GM23338 (cell line): ENCODE measurements around the gene CDCA7. TPM values are rescaled to one million over a fixed set of nuclear protein-coding genes. Genes with fewer than 3 reads are reported as not detected.

Experiments used
- ATAC-seq: fragments of 200-7000 bp; cut with Tn5 transposase; 3 replicates; pipeline ENCODE4 v1.9.1; 2020
- DNase-seq: peaks from one replicate; pipeline ENCODE4 v3.0.0-alpha.2; 2015; ENCODE audit warnings: low spot score
- H2AFZ ChIP-seq: fragments of 200-600 bp; sonication (generic); 2 replicates; pipeline ENCODE4 v1.8.0; 2016; ENCODE audit warnings: antibody characterized with exemption, mild to moderate bottlenecking, moderate library complexity
- H3F3A ChIP-seq: fragments of 200-600 bp; sonication (generic); replicated peaks from 2 replicates; pipeline ENCODE4 v1.8.0; 2017; ENCODE audit warnings: antibody characterized with exemption, mixed run types, low read depth
- H3K27ac ChIP-seq: fragments of 200-600 bp; sonication (generic); 2 replicates; pipeline ENCODE4 v1.6.1; 2016; ENCODE audit warnings: low read depth
- H3K27me3 ChIP-seq: fragments of 200-600 bp; sonication (generic); 2 replicates; pipeline ENCODE4 v1.8.0; 2016; ENCODE audit warnings: mild to moderate bottlenecking, mixed run types, moderate library complexity; ENCODE audit not compliant: insufficient read depth
- H3K36me3 ChIP-seq: fragments of 200-600 bp; sonication (generic); 2 replicates; pipeline ENCODE4 v1.8.0; 2016; ENCODE audit warnings: mild to moderate bottlenecking; ENCODE audit not compliant: insufficient read depth
- H3K4me1 ChIP-seq: fragments of 200-600 bp; sonication (generic); 2 replicates; pipeline ENCODE4 v1.8.0; 2016; ENCODE audit warnings: mild to moderate bottlenecking, moderate library complexity; ENCODE audit not compliant: insufficient read depth
- H3K4me2 ChIP-seq: fragments of 200-600 bp; sonication (generic); 2 replicates; pipeline ENCODE4 v1.7.1; 2017; ENCODE audit warnings: mixed run types
- H3K4me3 ChIP-seq: fragments of 200-600 bp; sonication (generic); 2 replicates; pipeline ENCODE4 v1.6.1; 2016; ENCODE audit warnings: mixed run types
- H3K79me2 ChIP-seq: fragments of 200-600 bp; sonication (generic); replicated peaks from 2 replicates; pipeline ENCODE4 v1.8.0; 2017; ENCODE audit warnings: mild to moderate bottlenecking; ENCODE audit not compliant: insufficient read depth
- H3K9me2 ChIP-seq: fragments of 200-600 bp; sonication (generic); 2 replicates; pipeline ENCODE4 v1.8.0; 2017; ENCODE audit not compliant: insufficient read depth
- H4K20me1 ChIP-seq: fragments of 200-600 bp; sonication (generic); replicated peaks from 2 replicates; pipeline ENCODE4 v1.8.0; 2017; ENCODE audit warnings: mild to moderate bottlenecking; ENCODE audit not compliant: insufficient read depth
- H3K27ac Mint-ChIP-seq: 2 replicates; pipeline ENCODE4 v1.8.0; 2020; ENCODE audit warnings: inconsistent platforms, mild to moderate bottlenecking, moderate library complexity, mixed read lengths
- H3K27me3 Mint-ChIP-seq: 3 replicates; pipeline ENCODE4 v1.8.0; 2022; ENCODE audit warnings: low read depth, mild to moderate bottlenecking, moderate library complexity, mixed read lengths, inconsistent platforms; ENCODE audit not compliant: insufficient read depth, poor library complexity
- H3K36me3 Mint-ChIP-seq: 3 replicates; pipeline ENCODE4 v1.8.0; 2021; ENCODE audit warnings: low read depth, mild to moderate bottlenecking, inconsistent platforms, moderate library complexity, mixed read lengths
- H3K4me1 Mint-ChIP-seq: 3 replicates; pipeline ENCODE4 v1.8.0; 2020; ENCODE audit warnings: mild to moderate bottlenecking, inconsistent platforms, mixed read lengths
- H3K4me3 Mint-ChIP-seq: 3 replicates; pipeline ENCODE4 v1.8.0; 2021; ENCODE audit warnings: moderate library complexity, mild to moderate bottlenecking, inconsistent platforms, mixed read lengths
- H3K9me3 Mint-ChIP-seq: 3 replicates; pipeline ENCODE4 v1.8.0; 2020; ENCODE audit warnings: moderate library complexity, mild to moderate bottlenecking, inconsistent platforms, mixed read lengths
- CREB1 ChIP-seq: fragments of 250-450 bp; sonication (Bioruptor Pico); IDR thresholded peaks from 2 replicates; pipeline ENCODE4 v1.5.0; 2020; ENCODE audit warnings: low read depth, mild to moderate bottlenecking, moderate library complexity
- EZH2 ChIP-seq: fragments of 200-600 bp; sonication (generic); IDR thresholded peaks from one replicate; pipeline ENCODE4 v1.8.0; 2017; ENCODE audit warnings: antibody characterized with exemption, mild to moderate bottlenecking, low read depth; ENCODE audit not compliant: unreplicated experiment
- EZH2phosphoT487 ChIP-seq: fragments of 200-600 bp; sonication (generic); IDR thresholded peaks from one replicate; pipeline ENCODE4 v1.8.1; 2018; ENCODE audit warnings: antibody characterized with exemption; ENCODE audit not compliant: unreplicated experiment
- JUNB ChIP-seq: IDR thresholded peaks from one replicate; pipeline ENCODE4 v1.6.1; 2016; ENCODE audit warnings: antibody characterized with exemption; ENCODE audit not compliant: unreplicated experiment
- NANOG ChIP-seq: IDR thresholded peaks from 2 replicates; pipeline ENCODE4 v1.6.1; 2016; ENCODE audit warnings: antibody characterized with exemption, borderline replicate concordance
- POLR2AphosphoS5 ChIP-seq: IDR thresholded peaks from 2 replicates; pipeline ENCODE4 v1.6.1; 2016; ENCODE audit warnings: antibody characterized with exemption, low read depth
- STAT1 ChIP-seq: IDR thresholded peaks from one replicate; pipeline ENCODE4 v1.6.1; 2016; ENCODE audit warnings: antibody characterized with exemption; ENCODE audit not compliant: unreplicated experiment
- ZNF331 ChIP-seq: fragments of 250-450 bp; sonication (Bioruptor Pico); IDR thresholded peaks from 2 replicates; pipeline ENCODE4 v1.5.0; 2020; ENCODE audit warnings: low read depth, mild to moderate bottlenecking, moderate library complexity
- polyA plus RNA-seq: library from polyadenylated mRNA; unstranded; fragments of >200 nt; fragmentation: Nextera tagmentation; extraction: Ambion mirVana; gene quantifications from 2 replicates; pipeline ENCODE4 v1.2.1, GENCODE V29; 2016
- total RNA-seq: library from RNA; depleted of rRNA; stranded (reverse); fragments of >200 nt; shearing (Covaris generic); gene quantifications from 2 replicates; pipeline ENCODE4 v1.2.3, GENCODE V29; 2014
- TF ChIP-seq, protein P1 (sequence below): fragments of 250-450 bp; sonication (Bioruptor Pico); IDR thresholded peaks from 2 replicates; pipeline ENCODE4 v1.5.0; 2020; ENCODE audit warnings: mild to moderate bottlenecking, moderate library complexity
- TF ChIP-seq, protein P2 (sequence below), 2 experiments: fragments of 200-600 bp in 1 of 2; sonication (generic) in 1 of 2; conservative IDR thresholded peaks; 2 replicates each; pipeline versions ENCODE4 v1.5.1 to v1.6.1; 2016 to 2017; ENCODE audit warnings: antibody characterized with exemption in 2 of 2, low read depth in 2 of 2, mild to moderate bottlenecking in 2 of 2, moderate library complexity in 1 of 2
- TF ChIP-seq, protein P3 (sequence below): IDR thresholded peaks from one replicate; pipeline ENCODE4 v1.6.1; 2018; ENCODE audit warnings: antibody characterized with exemption; ENCODE audit not compliant: unreplicated experiment

Gene CDCA7
- total and polyA plus RNA-seq, 2 experiments from 2014 or later = 63.7 to 95.5 TPM

DNA sequence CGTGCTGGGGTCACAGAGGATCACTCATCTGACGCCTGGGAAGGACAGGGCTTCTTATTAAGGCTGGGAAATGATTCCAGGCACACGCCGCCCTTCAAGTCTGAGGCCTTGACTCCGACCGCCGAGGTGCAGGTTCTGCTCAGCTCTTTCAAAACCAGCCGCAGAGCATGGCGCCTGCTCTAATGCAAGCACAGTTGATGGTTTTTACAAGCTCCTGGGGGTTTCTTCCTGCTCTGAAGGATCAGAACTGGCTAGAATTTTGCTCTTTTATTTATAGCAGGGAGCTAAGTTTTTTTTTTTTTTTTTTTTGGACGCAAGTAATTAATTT is 32.0 kb downstream of the CDCA7 start (continued):
- TF ChIP-seq, protein P1, sequence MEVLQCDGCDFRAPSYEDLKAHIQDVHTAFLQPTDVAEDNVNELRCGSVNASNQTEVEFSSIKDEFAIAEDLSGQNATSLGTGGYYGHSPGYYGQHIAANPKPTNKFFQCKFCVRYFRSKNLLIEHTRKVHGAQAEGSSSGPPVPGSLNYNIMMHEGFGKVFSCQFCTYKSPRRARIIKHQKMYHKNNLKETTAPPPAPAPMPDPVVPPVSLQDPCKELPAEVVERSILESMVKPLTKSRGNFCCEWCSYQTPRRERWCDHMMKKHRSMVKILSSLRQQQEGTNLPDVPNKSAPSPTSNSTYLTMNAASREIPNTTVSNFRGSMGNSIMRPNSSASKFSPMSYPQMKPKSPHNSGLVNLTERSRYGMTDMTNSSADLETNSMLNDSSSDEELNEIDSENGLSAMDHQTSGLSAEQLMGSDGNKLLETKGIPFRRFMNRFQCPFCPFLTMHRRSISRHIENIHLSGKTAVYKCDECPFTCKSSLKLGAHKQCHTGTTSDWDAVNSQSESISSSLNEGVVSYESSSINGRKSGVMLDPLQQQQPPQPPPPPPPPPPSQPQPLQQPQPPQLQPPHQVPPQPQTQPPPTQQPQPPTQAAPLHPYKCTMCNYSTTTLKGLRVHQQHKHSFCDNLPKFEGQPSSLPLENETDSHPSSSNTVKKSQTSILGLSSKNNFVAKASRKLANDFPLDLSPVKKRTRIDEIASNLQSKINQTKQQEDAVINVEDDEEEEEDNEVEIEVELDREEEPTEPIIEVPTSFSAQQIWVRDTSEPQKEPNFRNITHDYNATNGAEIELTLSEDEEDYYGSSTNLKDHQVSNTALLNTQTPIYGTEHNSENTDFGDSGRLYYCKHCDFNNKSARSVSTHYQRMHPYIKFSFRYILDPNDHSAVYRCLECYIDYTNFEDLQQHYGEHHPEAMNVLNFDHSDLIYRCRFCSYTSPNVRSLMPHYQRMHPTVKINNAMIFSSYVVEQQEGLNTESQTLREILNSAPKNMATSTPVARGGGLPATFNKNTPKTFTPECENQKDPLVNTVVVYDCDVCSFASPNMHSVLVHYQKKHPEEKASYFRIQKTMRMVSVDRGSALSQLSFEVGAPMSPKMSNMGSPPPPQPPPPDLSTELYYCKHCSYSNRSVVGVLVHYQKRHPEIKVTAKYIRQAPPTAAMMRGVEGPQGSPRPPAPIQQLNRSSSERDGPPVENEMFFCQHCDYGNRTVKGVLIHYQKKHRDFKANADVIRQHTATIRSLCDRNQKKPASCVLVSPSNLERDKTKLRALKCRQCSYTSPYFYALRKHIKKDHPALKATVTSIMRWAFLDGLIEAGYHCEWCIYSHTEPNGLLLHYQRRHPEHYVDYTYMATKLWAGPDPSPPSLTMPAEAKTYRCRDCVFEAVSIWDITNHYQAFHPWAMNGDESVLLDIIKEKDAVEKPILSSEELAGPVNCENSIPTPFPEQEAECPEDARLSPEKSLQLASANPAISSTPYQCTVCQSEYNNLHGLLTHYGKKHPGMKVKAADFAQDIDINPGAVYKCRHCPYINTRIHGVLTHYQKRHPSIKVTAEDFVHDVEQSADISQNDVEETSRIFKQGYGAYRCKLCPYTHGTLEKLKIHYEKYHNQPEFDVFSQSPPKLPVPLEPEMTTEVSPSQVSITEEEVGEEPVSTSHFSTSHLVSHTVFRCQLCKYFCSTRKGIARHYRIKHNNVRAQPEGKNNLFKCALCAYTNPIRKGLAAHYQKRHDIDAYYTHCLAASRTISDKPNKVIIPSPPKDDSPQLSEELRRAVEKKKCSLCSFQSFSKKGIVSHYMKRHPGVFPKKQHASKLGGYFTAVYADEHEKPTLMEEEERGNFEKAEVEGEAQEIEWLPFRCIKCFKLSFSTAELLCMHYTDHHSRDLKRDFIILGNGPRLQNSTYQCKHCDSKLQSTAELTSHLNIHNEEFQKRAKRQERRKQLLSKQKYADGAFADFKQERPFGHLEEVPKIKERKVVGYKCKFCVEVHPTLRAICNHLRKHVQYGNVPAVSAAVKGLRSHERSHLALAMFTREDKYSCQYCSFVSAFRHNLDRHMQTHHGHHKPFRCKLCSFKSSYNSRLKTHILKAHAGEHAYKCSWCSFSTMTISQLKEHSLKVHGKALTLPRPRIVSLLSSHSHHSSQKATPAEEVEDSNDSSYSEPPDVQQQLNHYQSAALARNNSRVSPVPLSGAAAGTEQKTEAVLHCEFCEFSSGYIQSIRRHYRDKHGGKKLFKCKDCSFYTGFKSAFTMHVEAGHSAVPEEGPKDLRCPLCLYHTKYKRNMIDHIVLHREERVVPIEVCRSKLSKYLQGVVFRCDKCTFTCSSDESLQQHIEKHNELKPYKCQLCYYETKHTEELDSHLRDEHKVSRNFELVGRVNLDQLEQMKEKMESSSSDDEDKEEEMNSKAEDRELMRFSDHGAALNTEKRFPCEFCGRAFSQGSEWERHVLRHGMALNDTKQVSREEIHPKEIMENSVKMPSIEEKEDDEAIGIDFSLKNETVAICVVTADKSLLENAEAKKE (CRISPR knock-in tag) = no peak
- TF ChIP-seq CREB1 (CRISPR knock-in tag) (no peak), JUNB (no peak), EZH2 (no peak), POLR2AphosphoS5 (no peak)

DNA sequence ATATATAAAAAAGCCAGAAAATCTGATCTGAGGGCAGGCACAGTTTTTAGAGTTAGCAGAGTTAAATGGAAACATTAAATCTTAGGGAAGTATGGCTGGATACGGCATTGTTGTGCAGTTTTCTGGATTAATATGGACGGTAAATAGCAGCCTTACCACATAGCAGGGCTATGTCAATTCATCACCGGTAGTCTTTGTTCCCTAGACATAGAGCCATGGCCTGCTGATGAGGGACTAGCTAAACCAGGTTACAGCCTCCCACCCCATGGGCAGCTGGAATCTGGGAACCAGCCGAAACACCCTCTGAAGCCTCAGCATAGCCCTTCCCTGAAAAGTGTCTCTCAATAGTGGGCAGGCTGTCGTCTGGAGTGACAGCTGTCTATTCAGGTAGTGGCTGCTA is 32.4 kb downstream of the CDCA7 start:
- Histone ChIP-seq H3K27me3 (no peaks in the 10 kb centered on the region), H3F3A (no peaks in the 10 kb centered on the region), H3K4me3 (no peak overlapping the region), H3K36me3 (no peaks in the 10 kb centered on the region; the same call in 1 of the 2 replicates), H3K27ac (no peak overlapping the region), H4K20me1 (no peaks in the 10 kb centered on the region), H3K9me2 (no peaks in the 10 kb centered on the region), H3K4me1 (0 out of 2 replicates have a peak, but pooled peaks cover 10% of the 10 kb centered on the region), H3K4me2 (no peak overlapping the region), H3K79me2 (no peaks in the 10 kb centered on the region), H2AFZ (no peak overlapping the region)
- H3K4me1 Mint-ChIP-seq = peaks cover 15% of the 10 kb centered on the region
- no peak overlapping the region for H3K4me3 Mint-ChIP-seq
- H3K9me3 Mint-ChIP-seq = no peaks in the 10 kb centered on the region
- TF ChIP-seq CREB1 (CRISPR knock-in tag) (no peak), STAT1 (no peak), ZNF331 (CRISPR knock-in tag) (no peak), EZH2phosphoT487 (no peak), EZH2 (no peak), NANOG (no peak)
- TF ChIP-seq, protein P2, sequence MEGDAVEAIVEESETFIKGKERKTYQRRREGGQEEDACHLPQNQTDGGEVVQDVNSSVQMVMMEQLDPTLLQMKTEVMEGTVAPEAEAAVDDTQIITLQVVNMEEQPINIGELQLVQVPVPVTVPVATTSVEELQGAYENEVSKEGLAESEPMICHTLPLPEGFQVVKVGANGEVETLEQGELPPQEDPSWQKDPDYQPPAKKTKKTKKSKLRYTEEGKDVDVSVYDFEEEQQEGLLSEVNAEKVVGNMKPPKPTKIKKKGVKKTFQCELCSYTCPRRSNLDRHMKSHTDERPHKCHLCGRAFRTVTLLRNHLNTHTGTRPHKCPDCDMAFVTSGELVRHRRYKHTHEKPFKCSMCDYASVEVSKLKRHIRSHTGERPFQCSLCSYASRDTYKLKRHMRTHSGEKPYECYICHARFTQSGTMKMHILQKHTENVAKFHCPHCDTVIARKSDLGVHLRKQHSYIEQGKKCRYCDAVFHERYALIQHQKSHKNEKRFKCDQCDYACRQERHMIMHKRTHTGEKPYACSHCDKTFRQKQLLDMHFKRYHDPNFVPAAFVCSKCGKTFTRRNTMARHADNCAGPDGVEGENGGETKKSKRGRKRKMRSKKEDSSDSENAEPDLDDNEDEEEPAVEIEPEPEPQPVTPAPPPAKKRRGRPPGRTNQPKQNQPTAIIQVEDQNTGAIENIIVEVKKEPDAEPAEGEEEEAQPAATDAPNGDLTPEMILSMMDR (conservative IDR thresholded peaks at IDR 0.05; ENCODE audit: low read depth in 2 of 2) = no peak
- TF ChIP-seq, protein P3, sequence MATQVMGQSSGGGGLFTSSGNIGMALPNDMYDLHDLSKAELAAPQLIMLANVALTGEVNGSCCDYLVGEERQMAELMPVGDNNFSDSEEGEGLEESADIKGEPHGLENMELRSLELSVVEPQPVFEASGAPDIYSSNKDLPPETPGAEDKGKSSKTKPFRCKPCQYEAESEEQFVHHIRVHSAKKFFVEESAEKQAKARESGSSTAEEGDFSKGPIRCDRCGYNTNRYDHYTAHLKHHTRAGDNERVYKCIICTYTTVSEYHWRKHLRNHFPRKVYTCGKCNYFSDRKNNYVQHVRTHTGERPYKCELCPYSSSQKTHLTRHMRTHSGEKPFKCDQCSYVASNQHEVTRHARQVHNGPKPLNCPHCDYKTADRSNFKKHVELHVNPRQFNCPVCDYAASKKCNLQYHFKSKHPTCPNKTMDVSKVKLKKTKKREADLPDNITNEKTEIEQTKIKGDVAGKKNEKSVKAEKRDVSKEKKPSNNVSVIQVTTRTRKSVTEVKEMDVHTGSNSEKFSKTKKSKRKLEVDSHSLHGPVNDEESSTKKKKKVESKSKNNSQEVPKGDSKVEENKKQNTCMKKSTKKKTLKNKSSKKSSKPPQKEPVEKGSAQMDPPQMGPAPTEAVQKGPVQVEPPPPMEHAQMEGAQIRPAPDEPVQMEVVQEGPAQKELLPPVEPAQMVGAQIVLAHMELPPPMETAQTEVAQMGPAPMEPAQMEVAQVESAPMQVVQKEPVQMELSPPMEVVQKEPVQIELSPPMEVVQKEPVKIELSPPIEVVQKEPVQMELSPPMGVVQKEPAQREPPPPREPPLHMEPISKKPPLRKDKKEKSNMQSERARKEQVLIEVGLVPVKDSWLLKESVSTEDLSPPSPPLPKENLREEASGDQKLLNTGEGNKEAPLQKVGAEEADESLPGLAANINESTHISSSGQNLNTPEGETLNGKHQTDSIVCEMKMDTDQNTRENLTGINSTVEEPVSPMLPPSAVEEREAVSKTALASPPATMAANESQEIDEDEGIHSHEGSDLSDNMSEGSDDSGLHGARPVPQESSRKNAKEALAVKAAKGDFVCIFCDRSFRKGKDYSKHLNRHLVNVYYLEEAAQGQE = no peak
- H3K36me3 Mint-ChIP-seq = peaks cover 8% of the 10 kb centered on the region; the same call in 2 of the 3 replicates
- no peak overlapping the region for H3K27ac Mint-ChIP-seq
- peak; percentile 44; the same call in 2 of the 3 replicates for ATAC-seq
- DNase-seq = no peak
- peaks cover 4% of the 10 kb centered on the region for H3K27me3 Mint-ChIP-seq
